K562 (cell line): ENCODE measurements around the gene HIVEP2. TPM values are rescaled to one million over a fixed set of nuclear protein-coding genes. Genes with fewer than 3 reads are reported as not detected.

Experiments
- ATAC-seq: fragments of 200-7000 bp; cut with Tn5 transposase; 3 replicates; pipeline ENCODE4 v1.9.1; 2020; ENCODE audit warnings: moderate library complexity
- BruUV-seq: library from RNA; stranded (reverse); fragments of 400-500 nt; replicated peaks from 2 replicates; lab custom pipeline; 2021; lab: Mats Ljungman, UMichigan
- CTCF ChIA-PET: fragments of 300-600 bp; formaldehyde crosslinking; extraction: SDS; loops from one replicate; lab custom pipeline; 2021; ENCODE audit warnings: low intra/inter-chr PET ratio; lab: Yijun Ruan, JAX
- POLR2A ChIA-PET: fragments of 300-600, 350-650 bp; sonication (Branson Sonifier 250); formaldehyde crosslinking; extraction: SDS; loops from one replicate; lab custom pipeline; 2021; ENCODE audit warnings: antibody characterized with exemption, inconsistent platforms; lab: Yijun Ruan, JAX
- DNase-seq, 4 experiments: peaks; one replicate each; pipeline versions ENCODE4 v3.0.0 to v3.0.0-alpha.2; 2011 to 2018; ENCODE audit warnings: low spot score in 3 of 4, mixed read lengths in 3 of 4; ENCODE audit errors: extremely low read depth in 1 of 4
- FAIRE-seq: peaks from 2 replicates; lab custom pipeline; 2011; peaks lifted over from hg19 to GRCh38; lab: Jason Lieb, UNC
- H2AFZ ChIP-seq: 2 replicates; pipeline ENCODE4 v1.6.0; 2011; ENCODE audit warnings: low read depth, low read length, control low read depth, inconsistent platforms
- H3K27ac ChIP-seq: fragments of 200-600 bp; 3 replicates; pipeline ENCODE4 v1.8.0; 2011; ENCODE audit warnings: low read depth, mild to moderate bottlenecking, control low read depth, inconsistent platforms, low read length, moderate library complexity, mixed read lengths; ENCODE audit errors: extremely low read depth
- H3K27me3 ChIP-seq, 2 experiments: fragments of 300-600 bp in 1 of 2; 2 replicates in 1 of 2; 3 replicates in 1 of 2; pipeline versions ENCODE4 v1.6.0 to v1.8.0; 2011; ENCODE audit warnings: inconsistent platforms in 2 of 2, low read length in 2 of 2, mild to moderate bottlenecking in 1 of 2, mixed read lengths in 1 of 2, moderate library complexity in 1 of 2; ENCODE audit not compliant: control insufficient read depth in 2 of 2, insufficient read depth in 2 of 2
- H3K36me3 ChIP-seq: fragments of 300-600 bp; 3 replicates; pipeline ENCODE4 v1.8.0; 2011; ENCODE audit warnings: mild to moderate bottlenecking, low read length, inconsistent platforms; ENCODE audit not compliant: control insufficient read depth, insufficient read depth
- H3K4me1 ChIP-seq, 2 experiments: fragments of 200-600 bp in 1 of 2; replicated peaks in 1 of 2; 2 replicates in 1 of 2; 3 replicates in 1 of 2; pipeline versions ENCODE4 v1.5.1 to v1.8.0; 2011; ENCODE audit warnings: inconsistent platforms in 2 of 2, low read length in 2 of 2, mild to moderate bottlenecking in 1 of 2, mixed read lengths in 1 of 2, moderate library complexity in 1 of 2; ENCODE audit not compliant: control insufficient read depth in 2 of 2, insufficient read depth in 2 of 2
- H3K4me2 ChIP-seq: 2 replicates; pipeline ENCODE4 v1.6.1; 2011; ENCODE audit warnings: low read length, control low read depth, inconsistent platforms, mixed read lengths; ENCODE audit not compliant: insufficient read depth
- H3K4me3 ChIP-seq: fragments of 200-600 bp; sonication (generic), shearing (Covaris generic); 2 replicates; pipeline ENCODE4 v1.5.1; 2016; ENCODE audit warnings: control low read depth, inconsistent platforms
- H3K79me2 ChIP-seq: fragments of 200-600 bp; 3 replicates; pipeline ENCODE4 v1.8.0; 2011; ENCODE audit warnings: low read length, inconsistent platforms; ENCODE audit not compliant: control insufficient read depth, insufficient read depth
- H3K9ac ChIP-seq, 2 experiments: 2 replicates each; pipeline versions ENCODE4 v1.6.0 to v1.6.1; 2011; ENCODE audit warnings: low read depth in 2 of 2, low read length in 2 of 2, control low read depth in 1 of 2, inconsistent platforms in 1 of 2, mild to moderate bottlenecking in 1 of 2, mixed read lengths in 1 of 2; ENCODE audit not compliant: insufficient read depth in 1 of 2
- H3K9me1 ChIP-seq: one replicate; pipeline ENCODE4 v1.6.0; 2011; ENCODE audit warnings: inconsistent platforms, mild to moderate bottlenecking, low read length, moderate library complexity; ENCODE audit not compliant: control insufficient read depth, insufficient read depth
- H3K9me3 ChIP-seq: replicated peaks from 2 replicates; pipeline ENCODE4 v1.5.1; 2011; ENCODE audit warnings: low read depth, low read length, inconsistent platforms; ENCODE audit not compliant: control insufficient read depth, insufficient read depth
- H4K20me1 ChIP-seq: replicated peaks from 2 replicates; pipeline ENCODE4 v1.6.1; 2011; ENCODE audit warnings: low read length, inconsistent platforms, mixed read lengths; ENCODE audit not compliant: control insufficient read depth, insufficient read depth
- CREB3L1 ChIP-seq: fragments of 450-650 bp; IDR thresholded peaks from 2 replicates; pipeline ENCODE4 v1.6.1; 2014; ENCODE audit warnings: low read depth, mild to moderate bottlenecking, moderate library complexity, borderline replicate concordance
- CREB5 ChIP-seq: fragments of 250-450 bp; sonication (Bioruptor Pico); IDR thresholded peaks from 2 replicates; pipeline ENCODE4 v1.5.0; 2020; ENCODE audit warnings: mild to moderate bottlenecking
- ESRRB ChIP-seq: fragments of 250-450 bp; sonication (Bioruptor Pico); IDR thresholded peaks from 2 replicates; pipeline ENCODE4 v1.5.0; 2020; ENCODE audit warnings: mild to moderate bottlenecking, moderate library complexity, borderline replicate concordance
- GTF2E2 ChIP-seq: fragments of 200-800 bp; sonication (Bioruptor generic); IDR thresholded peaks from 2 replicates; pipeline ENCODE4 v1.6.1; 2016; ENCODE audit warnings: missing genetic modification characterization, missing compliant biosample characterization
- MEIS2 ChIP-seq: fragments of 450-650 bp; IDR thresholded peaks from 2 replicates; pipeline ENCODE4 v1.6.1; 2014; ENCODE audit warnings: mild to moderate bottlenecking; ENCODE audit not compliant: partially characterized antibody
- SAFB ChIP-seq: fragments of 200-400 bp; formaldehyde crosslinking; IDR thresholded peaks from 2 replicates; pipeline ENCODE4 v1.6.1; 2017; ENCODE audit warnings: low read depth, low read length, borderline replicate concordance
- SIX5 ChIP-seq, 2 experiments: IDR thresholded peaks; 2 replicates each; pipeline ENCODE4 v1.6.1; 2011; ENCODE audit warnings: low read length in 2 of 2, borderline replicate concordance in 1 of 2, low read depth in 1 of 2, mild to moderate bottlenecking in 1 of 2, moderate library complexity in 1 of 2; ENCODE audit not compliant: insufficient read depth in 1 of 2
- SOX6 ChIP-seq: fragments of 450-650 bp; IDR thresholded peaks from 2 replicates; pipeline ENCODE4 v1.6.1; 2014; ENCODE audit warnings: mild to moderate bottlenecking
- ZNF12 ChIP-seq: sonication (generic); formaldehyde crosslinking; IDR thresholded peaks from 2 replicates; pipeline ENCODE4 v1.4.0; 2020; ENCODE audit warnings: mild to moderate bottlenecking, missing genetic modification reagents
- ZNF133 ChIP-seq: fragments of 250-450 bp; sonication (Bioruptor Pico); IDR thresholded peaks from 2 replicates; pipeline ENCODE4 v1.4.0; 2020; ENCODE audit warnings: mild to moderate bottlenecking
- ZNF143 ChIP-seq: sonication (generic); formaldehyde crosslinking; IDR thresholded peaks from 2 replicates; pipeline ENCODE4 v1.9.0; 2022; ENCODE audit warnings: mild to moderate bottlenecking, missing genetic modification reagents
- WGBS: fragments of 100-300 bp; shearing (Covaris generic); methylation state at CpG from one replicate; pipeline ENCODE4 v1.1.6; 2016; ENCODE audit warnings: low coverage, mixed read lengths; ENCODE audit not compliant: insufficient coverage; ENCODE audit errors: missing lambda C conversion rate; 5-methylcytosine and 5-hydroxymethylcytosine counted together
- in situ Hi-C: fragments of 300-500 bp; cut with MboI; formaldehyde crosslinking; loops from 4 replicates; pipeline ENCODE4 v1.15.0; 2018; ENCODE audit warnings: inconsistent platforms, mixed read lengths
- intact Hi-C: fragments of 100-400 bp; cut with micrococcal nuclease; formaldehyde crosslinking; loops from 2 replicates; pipeline ENCODE4 v1.14.2; 2022
- polyA plus RNA-seq, 8 experiments: library from polyadenylated mRNA; depleted of rRNA in 4 of 8; stranded (reverse) in 5 of 8; unstranded in 3 of 8; fragments of >200 nt; fragmentation: Nextera tagmentation in 2 of 8; fragmentation: Illumina TruSeq in 1 of 8; extraction: Ambion mirVana in 2 of 8; extraction: Trizol in 1 of 8; gene quantifications; 2 replicates each; pipeline versions ENCODE4 v1.2.1 to v1.2.3, GENCODE V29; 2011 to 2014; ENCODE audit warnings: inconsistent platforms in 1 of 8, missing spikeins in 1 of 8
- total RNA-seq, 7 experiments: library from RNA; depleted of rRNA in 6 of 7; stranded (reverse); fragments of >200 nt in 6 of 7; fragmentation: Illumina TruSeq in 2 of 7; extraction: Trizol in 2 of 7; gene quantifications; 2 replicates each; pipeline versions ENCODE4 v1.2.1 to v1.2.3, GENCODE V29; 2011 to 2021; ENCODE audit warnings: low replicate concordance in 1 of 7
- TF ChIP-seq, protein P1 (sequence below): fragments of 250-450 bp; sonication (Bioruptor Pico); IDR thresholded peaks from 2 replicates; pipeline ENCODE4 v1.4.0; 2020; ENCODE audit warnings: mild to moderate bottlenecking

Gene HIVEP2
- total and polyA plus RNA-seq, 9 of the 15 experiments (the other 6 are each of a cell fraction or from before 2014, with no cell fraction given), result under 0.01 to 1.2 (median 0.31) TPM

GRCh38 chr6:142867355-142867801 is 77.6 kb downstream of the HIVEP2 start:
- Histone ChIP-seq H3K4me3 (no peak overlapping the region), H3K9me1 (no peaks in the 10 kb centered on the region), H2AFZ (no peak overlapping the region), H3K36me3 (no peaks in the 10 kb centered on the region), H3K4me1 (no peaks in the 10 kb centered on the region), H3K79me2 (no peaks in the 10 kb centered on the region), H3K9me3 (no peaks in the 10 kb centered on the region), H4K20me1 (no peaks in the 10 kb centered on the region), H3K9ac (no peak overlapping the region), H3K27ac (no peak overlapping the region), H3K4me2 (no peak overlapping the region), H3K27me3 (no peaks in the 10 kb centered on the region; a peak in 1 of 5 replicates)
- TF ChIP-seq MEIS2 (peak; percentile 13), SAFB (no peak)
- in situ Hi-C loops, result no loop called here
- no TSS peak for BruUV-seq
- 2% methylated on average over 4 of the region's 4 CpGs for WGBS
- no peak for DNase-seq
- intact Hi-C loops, result no loop called here
- ATAC-seq, result no peak
- POLR2A ChIA-PET, result no interaction called here
- FAIRE-seq, result no peak
- CTCF ChIA-PET, result no interaction called here

DNA sequence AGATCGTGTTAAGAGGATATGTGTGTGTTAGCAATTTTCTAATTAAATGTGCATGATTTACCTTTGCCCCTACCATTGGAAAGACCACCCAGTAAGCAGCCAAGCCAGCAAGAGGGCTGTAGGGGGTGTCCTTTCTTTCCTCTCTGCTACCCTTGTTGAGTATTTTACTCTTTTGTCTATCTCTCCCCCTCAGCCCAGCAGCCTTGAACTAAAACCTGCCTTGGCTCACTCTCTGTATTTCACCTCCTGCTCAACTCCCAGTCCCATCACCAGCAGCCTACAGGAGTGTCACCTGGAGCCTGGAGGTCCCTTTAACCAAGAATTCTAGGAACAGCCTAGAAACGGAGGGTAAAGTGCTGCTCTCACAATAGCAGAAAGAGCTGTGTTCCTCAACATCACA is 81.0 kb downstream of the HIVEP2 start:
- intact Hi-C loops, result no loop called here
- FAIRE-seq, result no peak
- Histone ChIP-seq H3K36me3 (no peaks in the 10 kb centered on the region), H3K4me2 (no peak overlapping the region), H3K4me3 (no peak overlapping the region), H2AFZ (no peak overlapping the region), H3K9me3 (no peaks in the 10 kb centered on the region), H3K27ac (no peak overlapping the region), H3K27me3 (no peaks in the 10 kb centered on the region), H3K9ac (no peak overlapping the region), H3K79me2 (no peaks in the 10 kb centered on the region), H3K4me1 (no peaks in the 10 kb centered on the region), H3K9me1 (no peaks in the 10 kb centered on the region), H4K20me1 (no peaks in the 10 kb centered on the region)
- 2% methylated on average over 2 of the region's 2 CpGs for WGBS
- in situ Hi-C loops, result no loop called here
- POLR2A ChIA-PET, result interaction anchor here (0.6 kb wide), 1 partner anchor 26 kb away, joined by 3 read pairs; no protein-coding TSS in a partner anchor
- DNase-seq, result no peak
- no peak for ATAC-seq
- CTCF ChIA-PET, result no interaction called here
- no TSS peak for BruUV-seq
- no peak for TF ChIP-seq ESRRB (CRISPR knock-in tag)
- TF ChIP-seq SOX6, result no peak
- no peak for TF ChIP-seq MEIS2
- TF ChIP-seq SIX5 (IDR thresholded peaks at IDR 0.05; ENCODE audit: borderline replicate concordance in 1 of 2, insufficient read depth in 1 of 2, low read depth in 1 of 2, low read length in 2 of 2), result no peak
- no peak for TF ChIP-seq CREB3L1
- no peak for TF ChIP-seq ZNF133
- TF ChIP-seq CREB5 (CRISPR knock-in tag), result no peak
- TF ChIP-seq GTF2E2 (tag), result no peak
- TF ChIP-seq, protein P1, sequence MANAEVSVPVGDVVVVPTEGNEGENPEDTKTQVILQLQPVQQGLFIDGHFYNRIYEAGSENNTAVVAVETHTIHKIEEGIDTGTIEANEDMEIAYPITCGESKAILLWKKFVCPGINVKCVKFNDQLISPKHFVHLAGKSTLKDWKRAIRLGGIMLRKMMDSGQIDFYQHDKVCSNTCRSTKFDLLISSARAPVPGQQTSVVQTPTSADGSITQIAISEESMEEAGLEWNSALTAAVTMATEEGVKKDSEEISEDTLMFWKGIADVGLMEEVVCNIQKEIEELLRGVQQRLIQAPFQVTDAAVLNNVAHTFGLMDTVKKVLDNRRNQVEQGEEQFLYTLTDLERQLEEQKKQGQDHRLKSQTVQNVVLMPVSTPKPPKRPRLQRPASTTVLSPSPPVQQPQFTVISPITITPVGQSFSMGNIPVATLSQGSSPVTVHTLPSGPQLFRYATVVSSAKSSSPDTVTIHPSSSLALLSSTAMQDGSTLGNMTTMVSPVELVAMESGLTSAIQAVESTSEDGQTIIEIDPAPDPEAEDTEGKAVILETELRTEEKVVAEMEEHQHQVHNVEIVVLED (CRISPR knock-in tag), result no peak
- TF ChIP-seq ZNF143, result no peak
- TF ChIP-seq ZNF12 (CRISPR knock-in tag), result no peak
